Measurements from ENCODE around the gene ARPC1B. TPM values are rescaled to one million over a fixed set of nuclear protein-coding genes. Genes with fewer than 3 reads are reported as not detected.

ARPC1B gene
- total and polyA plus RNA-seq, 2 donors: 186 to 204 TPM

- DNase-seq (ENCODE audit: low read depth in 6 of 9, low spot score in 9 of 9): no peak
- no peak overlapping the region for H3K27ac ChIP-seq (ENCODE audit: low read depth in 1 of 2, low read length in 1 of 2)
- WGBS: 91% methylated on average over 6 of the region's 6 CpGs
Measured at GRCh38 chr7:99399597-99399996, 25.1 kb downstream of the ARPC1B start.

GRCh38 chr7:99402854-99403253, 28.3 kb downstream of the ARPC1B start:
- Histone ChIP-seq H3K4me1 (ENCODE audit: control insufficient read depth in 2 of 2, insufficient read depth in 2 of 2, low read length in 2 of 2) (peaks cover 13 to 16% of the 10 kb centered on the region in 2 donors), H3K9me3 (ENCODE audit: control insufficient read depth in 2 of 2, insufficient read depth in 1 of 2, low read length in 1 of 2) (no peaks in the 10 kb centered on the region), H3K36me3 (ENCODE audit: control insufficient read depth in 2 of 2, insufficient read depth in 2 of 2, low read length in 1 of 2) (peaks cover 59 to 65% of the 10 kb centered on the region in 2 donors), H3K4me3 (ENCODE audit: low read length in 2 of 2) (no peak overlapping the region), H3K27me3 (ENCODE audit: control insufficient read depth in 2 of 2, insufficient read depth in 1 of 2, low read length in 1 of 2) (no peaks in the 10 kb centered on the region), H3K27ac (ENCODE audit: low read depth in 1 of 2, low read length in 1 of 2) (no peak overlapping the region)
- no peak for DNase-seq (ENCODE audit: low read depth in 6 of 9, low spot score in 9 of 9)
- 99% methylated on average over 3 of the region's 3 CpGs for WGBS

More at GRCh38 chr7:99399597-99399996, 25.1 kb downstream of the ARPC1B start:
- Histone ChIP-seq H3K9me3 (ENCODE audit: control insufficient read depth in 2 of 2, insufficient read depth in 1 of 2, low read length in 1 of 2) (no peaks in the 10 kb centered on the region), H3K27me3 (ENCODE audit: control insufficient read depth in 2 of 2, insufficient read depth in 1 of 2, low read length in 1 of 2) (no peaks in the 10 kb centered on the region), H3K4me1 (ENCODE audit: control insufficient read depth in 2 of 2, insufficient read depth in 2 of 2, low read length in 2 of 2) (no peaks in the 10 kb centered on the region), H3K36me3 (ENCODE audit: control insufficient read depth in 2 of 2, insufficient read depth in 2 of 2, low read length in 1 of 2) (peaks cover 83 to 89% of the 10 kb centered on the region in 2 donors), H3K4me3 (ENCODE audit: low read length in 2 of 2) (no peak overlapping the region)

- H3K36me3 ChIP-seq (ENCODE audit: control insufficient read depth in 2 of 2, insufficient read depth in 2 of 2, low read length in 1 of 2): peaks cover 54 to 56% of the 10 kb centered on the region in 2 donors
- H3K27me3 ChIP-seq (ENCODE audit: control insufficient read depth in 2 of 2, insufficient read depth in 1 of 2, low read length in 1 of 2): no peaks in the 10 kb centered on the region
- H3K4me1 ChIP-seq (ENCODE audit: control insufficient read depth in 2 of 2, insufficient read depth in 2 of 2, low read length in 2 of 2): peaks cover 13 to 17% of the 10 kb centered on the region in 2 donors
- no peak for DNase-seq (ENCODE audit: low read depth in 6 of 9, low spot score in 9 of 9)
- H3K9me3 ChIP-seq (ENCODE audit: control insufficient read depth in 2 of 2, insufficient read depth in 1 of 2, low read length in 1 of 2): no peaks in the 10 kb centered on the region
- no peak overlapping the region for H3K4me3 ChIP-seq (ENCODE audit: low read length in 2 of 2)
- 97% methylated on average over 5 of the region's 5 CpGs for WGBS
- no peak overlapping the region for H3K27ac ChIP-seq (ENCODE audit: low read depth in 1 of 2, low read length in 1 of 2)
Measured at GRCh38 chr7:99403764-99404163, 29.2 kb downstream of the ARPC1B start.

DNA sequence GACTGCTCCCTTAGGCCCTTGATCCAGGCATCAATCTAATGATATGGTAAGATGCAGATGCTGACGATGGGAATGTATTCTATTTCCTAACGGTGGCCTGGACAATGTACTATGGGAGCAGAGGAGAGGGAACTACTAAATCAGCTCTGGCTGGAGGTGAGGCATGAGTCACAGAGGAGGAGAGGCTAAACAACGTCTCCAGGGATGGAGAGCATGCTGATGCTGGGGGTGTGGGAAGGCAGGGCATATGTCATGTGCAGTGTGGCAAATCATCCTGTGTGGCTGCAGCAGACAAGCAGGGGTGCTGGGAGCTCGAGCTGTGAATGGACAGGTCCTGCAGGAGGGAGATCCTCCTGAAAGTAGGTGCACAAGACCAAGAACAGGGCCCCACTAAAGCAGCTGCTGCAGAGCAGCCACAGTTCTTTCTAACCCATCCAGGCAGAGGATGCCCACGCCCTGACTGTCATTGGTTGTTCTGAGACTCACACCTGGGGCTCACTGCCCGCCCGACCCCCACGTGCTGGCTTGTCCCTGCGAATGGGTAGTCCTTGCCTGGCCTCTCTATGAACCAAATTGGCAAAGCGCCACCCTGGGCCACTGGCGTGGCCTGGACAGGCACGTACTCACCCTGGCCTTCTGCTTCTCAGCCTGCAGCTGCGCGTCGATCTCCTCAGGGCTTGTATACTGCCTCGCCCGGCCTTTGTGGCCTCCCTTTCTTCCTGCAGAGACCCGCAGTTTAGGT, 29.9 kb downstream of the ARPC1B start:
- H3K36me3 ChIP-seq (ENCODE audit: control insufficient read depth in 2 of 2, insufficient read depth in 2 of 2, low read length in 1 of 2): peaks cover 49% of the 10 kb centered on the region in 2 donors
- 97% methylated on average over 18 of the region's 18 CpGs for WGBS
- H3K27me3 ChIP-seq (ENCODE audit: control insufficient read depth in 2 of 2, insufficient read depth in 1 of 2, low read length in 1 of 2): no peaks in the 10 kb centered on the region
- peaks cover 13 to 17% of the 10 kb centered on the region in 2 donors for H3K4me1 ChIP-seq (ENCODE audit: control insufficient read depth in 2 of 2, insufficient read depth in 2 of 2, low read length in 2 of 2)
- no peak overlapping the region for H3K4me3 ChIP-seq (ENCODE audit: low read length in 2 of 2)
- no peaks in the 10 kb centered on the region for H3K9me3 ChIP-seq (ENCODE audit: control insufficient read depth in 2 of 2, insufficient read depth in 1 of 2, low read length in 1 of 2)
- H3K27ac ChIP-seq (ENCODE audit: low read depth in 1 of 2, low read length in 1 of 2): no peak overlapping the region
- DNase-seq (ENCODE audit: low read depth in 6 of 9, low spot score in 9 of 9): no peak

- Histone ChIP-seq H3K27ac (ENCODE audit: low read depth in 1 of 2, low read length in 1 of 2) (no peak overlapping the region), H3K9me3 (ENCODE audit: control insufficient read depth in 2 of 2, insufficient read depth in 1 of 2, low read length in 1 of 2) (no peaks in the 10 kb centered on the region), H3K36me3 (ENCODE audit: control insufficient read depth in 2 of 2, insufficient read depth in 2 of 2, low read length in 1 of 2) (peaks cover 44% of the 10 kb centered on the region in 2 donors), H3K4me3 (ENCODE audit: low read length in 2 of 2) (no peak overlapping the region), H3K27me3 (ENCODE audit: control insufficient read depth in 2 of 2, insufficient read depth in 1 of 2, low read length in 1 of 2) (no peaks in the 10 kb centered on the region), H3K4me1 (ENCODE audit: control insufficient read depth in 2 of 2, insufficient read depth in 2 of 2, low read length in 2 of 2) (peaks cover 18 to 20% of the 10 kb centered on the region in 2 donors)
- no peak for DNase-seq (ENCODE audit: low read depth in 6 of 9, low spot score in 9 of 9)
- 98% methylated on average over 10 of the region's 10 CpGs for WGBS
Measured at GRCh38 chr7:99404977-99405320, 30.4 kb downstream of the ARPC1B start.

DNA sequence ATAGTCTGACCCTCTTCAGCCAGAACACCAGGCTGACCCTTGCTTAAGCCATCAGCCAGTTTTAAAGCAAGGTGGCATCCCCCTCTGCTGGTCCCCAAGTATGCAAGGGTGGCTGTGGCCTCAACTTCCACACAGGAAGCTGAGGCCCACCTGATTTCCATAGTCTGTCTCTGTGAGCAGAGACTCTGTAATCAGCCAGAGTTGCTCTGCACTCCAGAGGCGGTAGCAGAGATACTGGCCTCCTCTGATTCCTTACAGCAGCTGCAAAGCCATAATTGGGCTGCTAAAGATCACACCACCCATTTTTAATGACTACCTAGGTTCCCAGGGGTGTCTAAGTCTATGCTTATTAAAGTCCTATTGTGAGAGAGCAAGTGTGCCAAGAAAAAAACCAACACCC, 32.0 kb downstream of the ARPC1B start:
- H3K4me1 ChIP-seq (ENCODE audit: control insufficient read depth in 2 of 2, insufficient read depth in 2 of 2, low read length in 2 of 2): peaks cover 20 to 25% of the 10 kb centered on the region in 2 donors
- peaks cover 33 to 42% of the 10 kb centered on the region in 2 donors for H3K36me3 ChIP-seq (ENCODE audit: control insufficient read depth in 2 of 2, insufficient read depth in 2 of 2, low read length in 1 of 2)
- H3K27ac ChIP-seq (ENCODE audit: low read depth in 1 of 2, low read length in 1 of 2): peak overlapping the region in 1 of 2 donors; percentile 38
- H3K4me3 ChIP-seq (ENCODE audit: low read length in 2 of 2): no peak overlapping the region
- no peaks in the 10 kb centered on the region for H3K9me3 ChIP-seq (ENCODE audit: control insufficient read depth in 2 of 2, insufficient read depth in 1 of 2, low read length in 1 of 2)
- peak in 1 of 9 donors; percentile 41 for DNase-seq (ENCODE audit: low read depth in 6 of 9, low spot score in 9 of 9)
- 49% methylated on average over 1 of the region's 1 CpG for WGBS
- no peaks in the 10 kb centered on the region for H3K27me3 ChIP-seq (ENCODE audit: control insufficient read depth in 2 of 2, insufficient read depth in 1 of 2, low read length in 1 of 2)

- DNase-seq (ENCODE audit: low read depth in 6 of 9, low spot score in 9 of 9): peak in 2 of 9 donors; percentile 10 to 16
- Histone ChIP-seq H3K36me3 (ENCODE audit: control insufficient read depth in 2 of 2, insufficient read depth in 2 of 2, low read length in 1 of 2) (peaks cover 32 to 45% of the 10 kb centered on the region in 2 donors), H3K27ac (ENCODE audit: low read depth in 1 of 2, low read length in 1 of 2) (peak overlapping the region; percentile 94), H3K4me1 (ENCODE audit: control insufficient read depth in 2 of 2, insufficient read depth in 2 of 2, low read length in 2 of 2) (peaks cover 20 to 25% of the 10 kb centered on the region in 2 donors), H3K9me3 (ENCODE audit: control insufficient read depth in 2 of 2, insufficient read depth in 1 of 2, low read length in 1 of 2) (no peaks in the 10 kb centered on the region), H3K4me3 (ENCODE audit: low read length in 2 of 2) (peak overlapping the region; percentile 66 to 99), H3K27me3 (ENCODE audit: control insufficient read depth in 2 of 2, insufficient read depth in 1 of 2, low read length in 1 of 2) (no peaks in the 10 kb centered on the region)
- WGBS: under 1% methylated on average over 28 of the region's 28 CpGs
Measured at GRCh38 chr7:99407872-99408378, 33.4 kb downstream of the ARPC1B start.

DNA sequence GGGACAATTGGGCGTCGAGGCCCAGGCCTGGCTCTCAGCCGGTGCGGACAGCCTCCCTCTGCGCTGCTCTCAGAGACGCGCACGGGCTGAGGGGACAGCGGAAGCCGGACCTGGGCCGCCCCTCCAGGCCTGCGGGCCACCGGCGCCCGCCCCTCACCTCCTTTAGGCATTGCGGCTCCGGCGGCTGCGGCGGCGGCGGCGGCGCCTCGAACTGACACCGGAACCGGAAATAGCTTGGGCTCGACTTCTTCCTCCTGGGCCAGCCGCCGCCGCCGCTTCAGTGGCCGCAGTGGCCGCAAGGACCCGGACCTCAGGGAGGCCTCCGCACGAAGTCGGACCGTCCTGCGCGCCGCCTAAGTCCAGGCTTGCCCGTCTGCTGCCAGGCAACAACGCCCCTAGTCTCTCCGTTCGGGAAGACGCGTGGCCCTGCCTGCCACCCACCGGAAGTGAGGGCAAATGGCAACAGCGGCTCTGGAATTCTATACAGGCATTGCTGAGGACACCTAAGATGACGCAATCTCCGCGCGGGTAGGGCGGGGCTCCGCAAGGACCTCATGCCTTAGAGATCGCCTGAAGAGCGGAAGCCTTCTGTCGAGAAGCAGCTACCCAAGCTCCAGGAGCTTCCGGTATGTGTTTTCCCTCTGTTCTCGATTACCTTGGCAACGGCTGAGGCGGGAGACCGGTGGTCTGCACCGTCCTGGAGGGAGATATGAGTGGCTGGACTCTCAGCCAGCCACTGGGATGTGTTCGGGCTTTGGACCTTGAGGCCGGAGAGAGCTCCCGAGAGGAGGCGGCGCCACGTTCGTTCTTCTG, 34.1 kb downstream of the ARPC1B start, which contains the start of the genes BUD31 and PDAP1:
Gene BUD31 (plus strand): TSS at position 591 of the 813 bp plus-strand sequence. CDS start 2,124 bp downstream, outside the sequence.
Gene PDAP1 (minus strand): TSS at position 219 of the 813 bp plus-strand sequence. CDS start 49 bp downstream, at position 170.
- Histone ChIP-seq H3K36me3 (ENCODE audit: control insufficient read depth in 2 of 2, insufficient read depth in 2 of 2, low read length in 1 of 2) (peaks cover 27 to 45% of the 10 kb centered on the region in 2 donors), H3K4me3 (ENCODE audit: low read length in 2 of 2) (peak within 1 kb of the TSS; percentile 66 to 99), H3K4me1 (ENCODE audit: control insufficient read depth in 2 of 2, insufficient read depth in 2 of 2, low read length in 2 of 2) (peaks cover 20 to 25% of the 10 kb centered on the region in 2 donors), H3K27me3 (ENCODE audit: control insufficient read depth in 2 of 2, insufficient read depth in 1 of 2, low read length in 1 of 2) (no peaks in the 10 kb centered on the region), H3K27ac (ENCODE audit: low read depth in 1 of 2, low read length in 1 of 2) (peak within 1 kb of the TSS; percentile 94), H3K9me3 (ENCODE audit: control insufficient read depth in 2 of 2, insufficient read depth in 1 of 2, low read length in 1 of 2) (no peaks in the 10 kb centered on the region)
- WGBS: under 1% methylated on average over 72 of the region's 72 CpGs
- peak; percentile 95 to 100 (median 99) for DNase-seq (ENCODE audit: low read depth in 6 of 9, low spot score in 9 of 9)
